Measurements from ENCODE around the gene IFNA2. TPM values are rescaled to one million over a fixed set of nuclear protein-coding genes. Genes with fewer than 3 reads are reported as not detected.

IFNA2 gene
- not detected in 2 replicates for total RNA-seq

GRCh38 chr9:21385131-21385670, at the start of gene IFNA2:
IFNA2 (minus strand) TSS chr9:21385398; CDS start chr9:21385329, 69 bp downstream.

GRCh38 chr9:21408817-21409216, 23.6 kb upstream of the IFNA2 start, which contains the start of gene IFNA8:
IFNA8 (plus strand) TSS chr9:21409117; CDS start chr9:21409177, 60 bp downstream.

GRCh38 chr9:21367957-21368356, 17.2 kb downstream of the IFNA2 start, which contains the start of gene IFNA13:
IFNA13 (minus strand) TSS chr9:21368057; CDS start chr9:21368010, 47 bp downstream.

GRCh38 chr9:21350787-21351186, 34.4 kb downstream of the IFNA2 start, which contains the start of gene IFNA6:
IFNA6 (minus strand) TSS chr9:21350887; CDS start chr9:21350887, 0 bp downstream.

GRCh38 chr9:21334701-21335632, 50.2 kb downstream of the IFNA2 start, which contains the start of gene KLHL9:
KLHL9 (minus strand) TSS chr9:21335404; CDS start chr9:21334859, 545 bp downstream.

Other genes with a start within 250 kb of the IFNA2 start
- gene IFNW1, start 243.6 kb downstream of the IFNA2 start, total RNA-seq = not detected in 2 replicates
- gene IFNA21, start 218.7 kb downstream of the IFNA2 start, total RNA-seq = not detected in 2 replicates
- gene IFNA4, start 197.8 kb downstream of the IFNA2 start, total RNA-seq = not detected in 2 replicates
- gene IFNA7, start 183.2 kb downstream of the IFNA2 start, total RNA-seq = not detected in 2 replicates
- gene IFNA10, start 178.3 kb downstream of the IFNA2 start, total RNA-seq = not detected in 2 replicates
- not detected in 2 replicates for gene IFNA16, start 168.1 kb downstream of the IFNA2 start, total RNA-seq
- not detected in 2 replicates for gene IFNA17, start 157.2 kb downstream of the IFNA2 start, total RNA-seq
- gene IFNA14, start 145.4 kb downstream of the IFNA2 start, total RNA-seq = not detected in 2 replicates
- not detected in 2 replicates for gene IFNA5, start 80.1 kb downstream of the IFNA2 start, total RNA-seq
- gene KLHL9, start 50.0 kb downstream of the IFNA2 start, total RNA-seq = 22.7 and 24.3 TPM in 2 replicates
- not detected in 2 replicates for gene IFNA6, start 34.5 kb downstream of the IFNA2 start, total RNA-seq
- not detected in 2 replicates for gene IFNA13, start 17.3 kb downstream of the IFNA2 start, total RNA-seq
- not detected in 2 replicates for gene IFNA8, start 23.7 kb upstream of the IFNA2 start, total RNA-seq
- not detected in 2 replicates for gene IFNA1, start 55.0 kb upstream of the IFNA2 start, total RNA-seq
- 5.3 and 6.2 TPM in 2 replicates for gene IFNE, start 96.9 kb upstream of the IFNA2 start, total RNA-seq

Measured in tracheal epithelial cell (primary cell).